Inferior parietal cortex (tissue), 1 donor: Measurements from ENCODE around the gene RFX1.
"Not testable (repeated sequence)": the region's sequence is repeated elsewhere in the genome, so short reads cannot be mapped to it uniquely, and the experiment has no call there.

Source experiments
- DNase-seq: peaks from one replicate; pipeline ENCODE4 v3.0.0-alpha.2; 2016; ENCODE audit errors: extremely low spot score

Gene RFX1

DNA sequence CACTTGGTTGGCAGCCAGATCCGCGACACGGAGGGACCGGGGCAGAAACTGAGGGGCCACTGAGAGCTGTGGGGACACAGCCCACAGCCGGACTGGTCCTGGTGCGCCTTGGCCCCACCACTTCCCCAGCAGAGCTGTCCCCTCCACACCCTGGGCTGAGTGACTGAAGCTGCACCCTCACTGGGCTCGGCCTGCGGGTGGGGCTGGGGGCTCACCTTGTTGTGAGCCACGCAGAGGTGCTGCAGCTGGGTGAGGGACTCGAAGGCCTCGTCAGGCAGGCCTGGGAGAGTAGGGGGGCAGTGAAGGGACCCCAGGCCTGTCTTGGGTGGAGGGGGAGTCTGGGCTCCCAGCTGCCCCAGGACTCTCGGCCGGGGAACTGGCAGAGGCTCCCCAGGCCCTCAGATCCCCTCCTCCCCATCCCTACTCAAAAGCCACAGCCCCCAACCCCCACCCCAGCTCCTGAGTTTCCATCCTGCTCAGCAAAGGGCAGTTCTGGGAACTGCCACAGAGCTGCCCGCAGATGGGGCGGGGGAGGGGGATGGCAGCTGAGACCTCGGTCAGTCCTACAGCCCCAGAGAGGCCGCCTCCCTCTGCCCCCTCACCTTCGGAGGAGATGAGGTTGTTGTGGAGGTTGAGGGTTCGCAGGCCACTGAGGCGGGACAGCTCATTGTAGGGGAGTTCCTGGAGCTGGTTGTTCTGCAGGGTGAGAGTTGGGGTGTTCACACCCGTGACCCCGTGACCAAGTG is 70.2 kb downstream of the RFX1 start:
- DNase-seq: no peak

GRCh38 chr19:13934785-13935109 is 71.4 kb downstream of the RFX1 start:
- DNase-seq: no peak

- DNase-seq: no peak
Measured at GRCh38 chr19:13932911-13933393, 73.2 kb downstream of the RFX1 start.

GRCh38 chr19:13932149-13932637 is 73.9 kb downstream of the RFX1 start:
- no peak for DNase-seq

DNA sequence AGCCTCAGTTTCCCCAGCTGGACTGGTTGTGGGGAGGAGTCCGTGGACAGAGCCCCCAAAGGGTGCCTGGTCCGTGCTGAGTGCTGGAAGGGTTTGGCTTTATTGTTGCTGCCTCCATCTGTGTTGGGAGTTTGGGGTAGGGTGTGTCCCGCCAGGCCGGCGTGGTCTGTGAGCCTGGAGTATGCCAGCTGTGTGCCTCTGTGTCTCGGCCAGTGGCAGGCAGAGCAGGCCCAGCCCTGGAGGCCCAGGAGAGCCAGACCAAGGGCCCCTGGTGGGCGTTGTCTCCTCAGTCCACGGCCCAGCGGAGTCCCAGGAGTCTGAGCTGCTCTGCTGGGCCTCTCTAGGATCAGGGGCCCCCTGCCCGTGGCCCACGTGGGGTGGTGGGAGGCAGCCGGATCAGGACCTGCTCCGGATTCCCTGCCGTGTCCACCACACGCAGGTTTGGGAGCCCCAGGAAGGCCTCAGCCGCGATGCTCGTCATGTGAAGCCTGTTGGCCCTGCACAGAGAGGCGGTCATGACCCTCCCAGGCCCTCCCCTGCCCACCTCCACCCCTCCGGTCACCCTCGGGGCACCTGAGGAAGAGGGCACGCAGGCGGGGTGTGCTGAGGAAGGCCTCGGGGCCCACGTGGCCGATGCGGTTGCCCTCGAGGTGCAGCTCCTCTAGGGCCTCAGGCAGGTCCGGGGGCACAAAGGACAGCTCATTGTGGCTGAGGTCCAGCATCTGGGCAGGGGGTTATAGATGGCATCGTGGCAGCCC is 74.5 kb downstream of the RFX1 start:
- no peak for DNase-seq

DNA sequence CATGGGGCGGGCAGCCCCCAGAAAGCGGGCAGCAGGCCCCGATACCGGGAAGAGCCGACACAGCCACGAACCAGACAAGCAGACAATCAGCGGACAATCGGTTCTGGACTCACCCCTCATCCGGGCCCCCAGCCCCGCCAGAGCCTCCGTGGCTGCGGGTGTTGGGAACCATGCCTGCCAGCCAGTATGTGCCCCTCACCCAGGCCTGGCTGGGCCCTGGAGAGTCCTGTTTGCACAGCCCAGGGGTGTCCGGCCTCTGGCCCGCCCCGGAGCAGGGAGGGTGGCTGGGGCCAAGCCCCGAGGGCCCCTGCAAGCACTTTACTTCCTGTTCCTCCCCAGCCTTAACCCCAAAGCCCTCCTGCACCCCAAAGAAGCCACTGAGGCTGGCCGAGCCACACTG is 75.7 kb downstream of the RFX1 start:
- DNase-seq: no peak

- no peak for DNase-seq
Measured at GRCh38 chr19:13929956-13930355, 76.2 kb downstream of the RFX1 start.

- DNase-seq: no peak
Measured at GRCh38 chr19:13929340-13929739, 76.8 kb downstream of the RFX1 start.

- no peak for DNase-seq
Measured at GRCh38 chr19:13926715-13927114, 79.4 kb downstream of the RFX1 start.

- no peak for DNase-seq
Measured at GRCh38 chr19:13926010-13926409, 80.1 kb downstream of the RFX1 start.

- DNase-seq: no peak
Measured at GRCh38 chr19:13923194-13923987, 82.7 kb downstream of the RFX1 start.

DNA sequence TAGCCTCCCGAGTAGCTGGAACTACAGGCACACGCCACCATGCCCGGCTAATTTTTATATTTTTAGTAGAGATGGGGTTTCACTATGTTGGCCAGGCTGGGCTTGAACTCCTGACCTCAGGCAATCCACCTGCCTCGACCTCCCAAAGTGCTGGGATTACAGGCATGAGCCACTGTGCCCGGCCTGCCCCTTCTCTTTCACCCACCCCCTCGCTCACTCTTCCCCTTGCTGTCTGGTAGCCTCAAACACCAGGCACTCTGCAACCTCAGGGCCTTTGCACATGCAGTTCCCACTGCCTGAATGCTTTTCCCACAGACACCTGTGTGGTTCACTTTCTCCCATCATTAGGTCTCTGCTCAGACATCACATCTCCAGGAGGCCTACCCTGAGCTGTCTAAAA is 84.0 kb downstream of the RFX1 start:
- not testable (repeated sequence) for DNase-seq

DNA sequence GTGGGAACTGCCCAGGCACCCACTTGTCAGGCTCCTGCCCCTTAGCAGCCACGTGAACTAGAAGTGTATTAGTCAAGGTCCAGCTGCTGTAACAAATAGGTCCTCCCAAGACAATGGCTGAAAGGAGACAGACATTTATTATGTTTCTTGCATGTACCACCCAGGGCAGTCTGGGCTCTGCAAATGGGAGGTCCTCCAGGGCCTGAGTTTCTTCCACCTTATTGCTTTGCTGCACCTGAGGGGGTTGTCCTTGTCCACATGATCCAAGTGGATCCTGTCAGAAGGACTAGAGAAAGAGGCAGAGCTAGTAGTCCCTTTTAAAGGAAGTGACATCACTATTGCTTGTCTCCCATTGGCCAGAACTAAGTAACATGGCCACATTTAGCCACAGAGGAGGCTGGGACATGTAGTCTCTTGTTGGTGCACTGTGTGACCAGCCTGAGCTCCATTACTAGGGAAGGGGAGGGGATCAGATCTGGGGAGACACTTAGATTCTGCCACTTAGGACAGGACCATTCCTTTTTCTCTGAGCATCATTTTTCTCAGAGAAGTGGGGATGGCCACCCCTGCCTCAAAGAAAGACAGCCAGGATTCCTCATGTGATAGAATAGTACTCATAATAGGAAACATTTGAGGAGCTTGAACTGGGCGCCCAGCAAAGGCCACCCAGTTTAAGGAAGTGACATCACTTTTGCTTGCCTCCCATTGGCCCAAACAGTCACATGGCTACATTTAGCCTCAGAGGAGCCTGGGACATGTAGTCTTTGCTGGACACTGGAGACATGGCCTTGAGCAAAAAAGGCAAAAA is 85.0 kb downstream of the RFX1 start:
- peak; percentile 65 for DNase-seq

DNA sequence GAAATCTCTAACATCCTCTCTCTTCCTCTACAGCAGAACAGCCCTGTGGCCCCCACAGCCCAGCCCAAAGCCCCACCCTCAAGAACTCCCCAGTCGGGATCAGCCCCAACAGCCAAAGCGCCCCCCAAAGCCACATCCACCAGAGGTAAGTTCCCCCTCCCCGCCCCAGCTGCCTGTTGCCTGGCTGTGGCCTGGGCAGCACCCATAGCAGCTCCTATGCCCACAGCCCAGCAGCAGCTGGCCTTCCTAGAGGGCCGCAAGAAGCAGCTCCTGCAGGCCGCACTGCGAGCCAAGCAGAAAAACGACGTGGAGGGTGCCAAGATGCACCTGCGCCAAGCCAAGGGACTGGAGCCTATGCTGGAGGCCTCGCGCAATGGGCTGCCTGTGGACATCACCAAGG is 85.6 kb downstream of the RFX1 start:
- DNase-seq: no peak

GRCh38 chr19:13918726-13919411 is 87.3 kb downstream of the RFX1 start:
- no peak for DNase-seq

DNA sequence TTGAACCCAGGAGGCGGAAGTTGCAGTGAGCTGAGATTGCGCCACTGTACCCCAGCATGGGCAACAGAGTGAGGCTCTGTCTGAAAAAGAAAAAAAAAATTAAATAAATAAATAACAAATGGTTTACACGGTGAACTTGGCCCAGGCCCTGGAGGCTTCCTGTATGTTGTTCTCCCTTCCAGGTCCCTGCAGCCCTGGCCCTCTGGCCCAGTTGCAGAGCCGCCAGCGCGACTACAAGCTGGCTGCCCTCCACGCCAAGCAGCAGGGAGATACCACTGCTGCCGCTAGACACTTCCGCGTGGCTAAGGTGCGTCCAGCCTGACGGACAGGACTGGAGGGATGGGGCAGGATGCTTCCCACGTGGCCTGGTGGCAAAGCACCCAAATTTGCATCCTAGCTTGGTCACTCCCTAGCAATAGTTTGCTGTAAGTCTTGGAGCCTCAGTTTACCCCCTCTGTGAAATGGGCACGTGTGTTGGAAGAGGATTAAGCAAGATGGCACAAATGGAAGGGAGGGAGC is 88.2 kb downstream of the RFX1 start:
- no peak for DNase-seq

- DNase-seq: no peak
Measured at GRCh38 chr19:13914777-13915176, 91.3 kb downstream of the RFX1 start.

GRCh38 chr19:13913352-13913751 is 92.8 kb downstream of the RFX1 start:
- DNase-seq: no peak
